Mesodermal cell (in vitro differentiated cells): ENCODE data around the gene SEMA3G.

Experiments
- H3K27ac ChIP-seq: 2 replicates; pipeline ENCODE4 v1.7.0; 2013; ENCODE audit warnings: mild to moderate bottlenecking, low read depth, low read length, moderate library complexity; ENCODE audit not compliant: severe bottlenecking
- H3K36me3 ChIP-seq: 2 replicates; pipeline ENCODE4 v1.7.1; 2013; ENCODE audit warnings: mild to moderate bottlenecking, low read length, moderate library complexity; ENCODE audit not compliant: control insufficient read depth, insufficient read depth
- H3K4me1 ChIP-seq: one replicate; pipeline ENCODE4 v1.7.1; 2013; ENCODE audit warnings: mild to moderate bottlenecking, low read length; ENCODE audit not compliant: insufficient read depth, control insufficient read depth, poor library complexity, severe bottlenecking
- H3K4me3 ChIP-seq: 2 replicates; pipeline ENCODE4 v1.7.0; 2013; ENCODE audit warnings: low read length, control low read depth, mild to moderate bottlenecking; ENCODE audit not compliant: insufficient read depth, poor library complexity, severe bottlenecking; ENCODE audit errors: extremely low read depth
- H3K9me3 ChIP-seq: 2 replicates; pipeline ENCODE4 v1.7.1; 2013; ENCODE audit warnings: mild to moderate bottlenecking, low read length, moderate library complexity; ENCODE audit not compliant: control insufficient read depth
- WGBS, 2 experiments: methylation state at CpG; one replicate each; pipeline ENCODE4 v1.1.5; 2013; ENCODE audit warnings: missing lambda C conversion rate in 2 of 2; ENCODE audit not compliant: insufficient coverage in 2 of 2; 5-methylcytosine and 5-hydroxymethylcytosine counted together

The SEMA3G gene

DNA sequence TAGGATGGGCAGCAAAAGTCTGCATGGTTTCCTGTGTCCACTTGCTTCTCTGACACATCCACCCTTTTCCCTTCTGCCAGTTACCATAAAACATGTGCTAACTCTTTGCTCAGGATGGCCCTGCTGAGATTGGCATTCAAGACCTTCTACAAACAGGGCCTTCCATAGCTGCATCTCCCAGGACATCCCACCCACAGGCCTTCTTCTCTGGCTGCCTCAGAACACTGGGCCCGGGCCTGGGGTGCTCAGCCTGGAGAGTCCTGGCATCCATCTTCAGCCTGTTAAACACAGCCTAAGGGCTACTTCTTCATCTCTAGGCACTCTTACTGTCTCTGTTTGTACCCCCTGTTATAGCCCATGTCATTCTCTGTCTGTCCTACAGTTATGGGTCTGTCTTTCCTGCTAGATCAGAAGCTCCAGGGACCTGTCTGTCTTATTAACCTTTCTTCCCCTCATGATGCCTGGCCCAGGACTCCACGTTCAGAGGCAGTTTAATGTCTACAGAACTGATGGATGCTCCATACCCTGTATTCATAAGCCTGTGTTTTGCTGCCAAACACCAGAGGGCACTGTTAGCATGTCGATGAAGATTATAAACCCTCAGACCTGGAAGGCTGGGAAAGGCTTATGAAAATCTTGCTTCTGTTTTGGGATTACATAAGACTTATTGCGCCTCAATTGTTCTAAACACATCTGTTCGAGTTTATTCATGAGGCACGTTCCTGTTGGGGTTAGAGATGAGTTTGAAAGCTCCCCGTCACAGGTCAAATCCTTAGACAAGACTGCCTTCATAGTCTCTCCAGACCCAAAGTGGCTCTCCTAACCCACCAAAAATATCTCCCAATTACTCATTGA, 16.5 kb downstream of the SEMA3G start:
- Histone ChIP-seq H3K4me1 (peaks cover 17% of the 10 kb centered on the region), H3K36me3 (no peaks in the 10 kb centered on the region), H3K9me3 (no peaks in the 10 kb centered on the region), H3K27ac (peak overlapping the region; percentile 81), H3K4me3 (no peak overlapping the region)
- WGBS, 2 experiments: 19 to 28% methylated on average over 3 of the region's 7 CpGs

DNA sequence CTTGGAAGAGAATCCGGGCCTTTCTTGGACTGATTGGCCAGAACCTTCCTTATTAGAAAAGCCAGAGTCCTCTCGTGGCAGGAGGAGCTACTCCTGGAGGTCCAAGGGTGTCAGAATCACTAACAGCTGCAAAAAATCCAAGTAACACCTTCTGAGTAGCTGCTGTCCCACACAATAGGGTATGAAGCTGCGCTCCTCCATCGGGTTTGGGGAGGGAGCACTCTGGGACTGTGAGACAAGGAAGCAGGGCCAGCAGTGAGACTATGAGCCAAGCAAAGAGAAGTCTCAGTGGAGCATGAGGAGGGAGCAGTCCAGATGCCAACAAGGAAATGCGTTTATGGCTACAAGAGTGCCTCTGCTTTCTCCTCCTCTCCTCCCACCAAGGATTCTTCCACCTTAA, 21.7 kb downstream of the SEMA3G start:
- Histone ChIP-seq H3K36me3 (no peaks in the 10 kb centered on the region), H3K9me3 (no peaks in the 10 kb centered on the region), H3K4me3 (no peak overlapping the region), H3K4me1 (no peaks in the 10 kb centered on the region), H3K27ac (no peak overlapping the region)
- WGBS, 2 experiments: 72 to 82% methylated on average over 4 of the region's 5 CpGs

GRCh38 chr3:52422669-52423068, 22.2 kb downstream of the SEMA3G start:
- H3K4me1 ChIP-seq: no peaks in the 10 kb centered on the region
- H3K4me3 ChIP-seq: no peak overlapping the region
- H3K27ac ChIP-seq: no peak overlapping the region
- no peaks in the 10 kb centered on the region for H3K36me3 ChIP-seq
- H3K9me3 ChIP-seq: no peaks in the 10 kb centered on the region
- WGBS, 2 experiments: 82 to 94% methylated on average over 1 to 3 of the region's 3 CpGs

- 86 to 91% methylated on average over 1 to 2 of the region's 2 CpGs for WGBS, 2 experiments
- H3K9me3 ChIP-seq: no peaks in the 10 kb centered on the region
- no peaks in the 10 kb centered on the region for H3K4me1 ChIP-seq
- no peak overlapping the region for H3K4me3 ChIP-seq
- no peaks in the 10 kb centered on the region for H3K36me3 ChIP-seq
- H3K27ac ChIP-seq: peak overlapping the region; percentile 16
These were observed 24.5 kb downstream of the SEMA3G start for GRCh38 chr3:52420388-52420787.

- Histone ChIP-seq H3K4me1 (peaks cover 6% of the 10 kb centered on the region), H3K4me3 (no peak overlapping the region), H3K36me3 (peaks cover 7% of the 10 kb centered on the region), H3K27ac (no peak overlapping the region), H3K9me3 (no peaks in the 10 kb centered on the region)
- 90 to 100% methylated on average over 1 to 2 of the region's 3 CpGs for WGBS, 2 experiments
These were observed 29.1 kb downstream of the SEMA3G start for GRCh38 chr3:52415800-52416199.

DNA sequence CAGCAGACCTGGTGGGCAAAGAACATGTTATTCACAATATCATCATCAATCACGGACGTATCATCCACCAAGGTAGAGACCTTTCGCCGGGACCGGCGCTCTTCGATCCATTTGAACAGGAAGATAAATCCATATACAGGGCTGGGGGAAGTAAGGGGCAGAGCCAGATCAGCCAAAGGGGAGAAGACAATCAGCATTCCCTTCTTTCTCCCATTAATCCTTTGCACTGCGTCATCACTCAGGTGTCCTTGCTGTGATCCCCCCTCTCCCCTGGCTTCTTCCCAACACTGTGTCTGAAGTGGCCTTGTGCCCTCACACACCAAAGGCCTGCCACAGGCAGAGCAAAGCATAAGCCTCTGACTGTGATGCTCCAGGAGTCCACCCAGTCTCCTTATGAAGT, 36.4 kb downstream of the SEMA3G start:
- H3K4me3 ChIP-seq: peak overlapping the region; percentile 96
- no peak overlapping the region for H3K27ac ChIP-seq
- peaks cover 59% of the 10 kb centered on the region for H3K36me3 ChIP-seq
- no peaks in the 10 kb centered on the region for H3K9me3 ChIP-seq
- 100% methylated on average over 1 to 4 of the region's 8 CpGs for WGBS, 2 experiments
- peaks cover 10% of the 10 kb centered on the region for H3K4me1 ChIP-seq

GRCh38 chr3:52407779-52408178, 37.1 kb downstream of the SEMA3G start:
- H3K9me3 ChIP-seq: no peaks in the 10 kb centered on the region
- no peak overlapping the region for H3K4me3 ChIP-seq
- H3K4me1 ChIP-seq: peaks cover 10% of the 10 kb centered on the region
- H3K36me3 ChIP-seq: peaks cover 62% of the 10 kb centered on the region
- no peak overlapping the region for H3K27ac ChIP-seq
- WGBS, 2 experiments: 100% methylated on average over 1 to 3 of the region's 3 CpGs

GRCh38 chr3:52406791-52407510, 38.0 kb downstream of the SEMA3G start:
- Histone ChIP-seq H3K4me1 (peaks cover 9% of the 10 kb centered on the region), H3K27ac (no peak overlapping the region), H3K9me3 (no peaks in the 10 kb centered on the region), H3K36me3 (peaks cover 70% of the 10 kb centered on the region), H3K4me3 (no peak overlapping the region)
- WGBS, 2 experiments: 96 to 97% methylated on average over 11 to 20 of the region's 20 CpGs

DNA sequence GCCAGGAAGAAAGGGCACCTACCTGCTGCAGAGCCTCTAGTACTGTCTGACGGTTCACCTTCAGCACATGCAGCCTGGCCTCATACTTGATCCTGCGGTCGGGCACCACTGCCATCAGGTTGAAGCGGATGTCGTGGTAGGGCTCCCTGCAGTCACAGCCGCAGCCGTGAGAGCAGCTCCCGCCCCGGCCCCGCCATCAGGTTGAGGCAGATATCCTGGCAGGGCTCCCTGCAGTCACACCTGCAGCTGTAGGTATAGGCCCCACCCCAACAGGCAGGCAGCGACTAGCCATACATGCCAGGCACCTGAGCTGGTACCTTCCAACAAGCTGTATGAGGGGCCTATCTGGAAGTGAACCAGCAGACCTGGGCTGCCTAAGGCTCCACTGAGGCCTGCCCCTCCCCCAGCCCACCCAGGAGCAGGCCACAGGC, 38.7 kb downstream of the SEMA3G start:
- H3K4me3 ChIP-seq: no peak overlapping the region
- 95% methylated on average over 11 of the region's 11 CpGs for WGBS, 2 experiments
- H3K4me1 ChIP-seq: peaks cover 3% of the 10 kb centered on the region
- H3K9me3 ChIP-seq: no peaks in the 10 kb centered on the region
- H3K27ac ChIP-seq: no peak overlapping the region
- H3K36me3 ChIP-seq: peaks cover 77% of the 10 kb centered on the region

- WGBS, 2 experiments: 95 to 100% methylated on average over 3 to 4 of the region's 4 CpGs
- Histone ChIP-seq H3K27ac (no peak overlapping the region), H3K9me3 (no peaks in the 10 kb centered on the region), H3K36me3 (peaks cover 83% of the 10 kb centered on the region), H3K4me1 (peaks cover 3% of the 10 kb centered on the region), H3K4me3 (no peak overlapping the region)
These were observed 39.2 kb downstream of the SEMA3G start for GRCh38 chr3:52405601-52406110.
